Progenitor cell of endocrine pancreas (in vitro differentiated cells): ENCODE data around the gene PCAT7. TPM values are rescaled to one million over a fixed set of nuclear protein-coding genes. Genes with fewer than 3 reads are reported as not detected.

Experiments
- DNase-seq: peaks from one replicate; pipeline ENCODE4 v3.0.0; 2021; ENCODE audit warnings: low spot score; ENCODE audit not compliant: unreplicated experiment
- H3K27ac Mint-ChIP-seq: 2 replicates; pipeline ENCODE4 v1.8.0; 2021; ENCODE audit warnings: mild to moderate bottlenecking, moderate library complexity, mixed read lengths
- H3K27me3 Mint-ChIP-seq: 2 replicates; pipeline ENCODE4 v1.8.0; 2021; ENCODE audit warnings: mixed read lengths
- H3K36me3 Mint-ChIP-seq: 2 replicates; pipeline ENCODE4 v1.8.0; 2022; ENCODE audit warnings: mixed read lengths; ENCODE audit not compliant: insufficient read depth
- H3K4me1 Mint-ChIP-seq: 2 replicates; pipeline ENCODE4 v1.8.0; 2021; ENCODE audit warnings: low read depth, mixed read lengths
- H3K4me3 Mint-ChIP-seq: 2 replicates; pipeline ENCODE4 v1.8.0; 2021; ENCODE audit warnings: low read depth, mild to moderate bottlenecking, moderate library complexity, mixed read lengths
- H3K9me3 Mint-ChIP-seq: 2 replicates; pipeline ENCODE4 v1.8.0; 2021; ENCODE audit warnings: low read depth, mixed read lengths
- total RNA-seq: library from RNA; stranded (reverse); gene quantifications from 2 replicates; pipeline ENCODE4 v1.2.1, GENCODE V29; 2021
- TF ChIP-seq, protein P1 (sequence below): fragments of 200-600 bp; sonication (generic); IDR thresholded peaks from one replicate; pipeline ENCODE4 v1.5.0; 2021; ENCODE audit warnings: antibody characterized with exemption, mild to moderate bottlenecking; ENCODE audit not compliant: unreplicated experiment

PCAT7 gene
- total RNA-seq, 1 donor from 2014 or later = 13.1 TPM

DNA sequence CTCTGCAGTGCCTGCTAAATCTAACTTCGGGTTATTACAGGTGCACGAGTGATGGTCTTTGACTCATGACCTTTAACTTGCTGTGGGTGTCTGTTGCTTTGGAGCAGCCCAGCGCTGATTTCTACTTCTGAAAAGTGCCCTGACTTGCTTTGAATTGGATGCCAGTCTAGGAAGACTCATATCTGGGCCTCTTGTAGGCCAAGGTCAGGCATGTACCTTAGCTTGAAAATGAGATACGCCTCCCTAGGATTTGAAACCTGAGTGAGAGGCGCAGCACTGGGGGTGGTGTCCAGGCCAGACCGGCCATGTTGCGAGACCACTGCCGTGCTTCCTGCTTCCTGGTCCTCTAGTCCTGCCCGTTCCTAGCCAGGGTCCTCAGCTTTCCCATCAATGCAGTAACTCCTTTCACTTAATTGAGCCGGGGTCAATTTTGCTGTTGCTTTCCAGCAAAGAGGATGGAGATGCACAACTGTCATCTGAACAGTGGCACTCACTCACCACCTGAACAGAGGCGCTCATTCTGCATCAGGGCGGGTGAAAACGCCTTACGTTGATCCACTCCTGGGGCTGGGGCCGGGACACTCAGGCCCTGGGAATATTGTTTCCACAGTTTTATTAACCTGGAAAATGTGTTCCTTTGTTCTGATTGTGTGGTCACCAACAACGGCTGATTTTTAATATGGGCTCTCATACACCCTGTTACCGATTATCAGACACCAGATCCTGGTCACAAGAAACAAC is 14.3 kb downstream of the PCAT7 start:
- DNase-seq = no peak
- H3K27ac Mint-ChIP-seq = no peak overlapping the region
- no peaks in the 10 kb centered on the region for H3K4me1 Mint-ChIP-seq
- H3K36me3 Mint-ChIP-seq = peaks cover 8% of the 10 kb centered on the region
- no peak overlapping the region for H3K4me3 Mint-ChIP-seq
- peaks cover 10% of the 10 kb centered on the region for H3K27me3 Mint-ChIP-seq
- TF ChIP-seq, protein P1, sequence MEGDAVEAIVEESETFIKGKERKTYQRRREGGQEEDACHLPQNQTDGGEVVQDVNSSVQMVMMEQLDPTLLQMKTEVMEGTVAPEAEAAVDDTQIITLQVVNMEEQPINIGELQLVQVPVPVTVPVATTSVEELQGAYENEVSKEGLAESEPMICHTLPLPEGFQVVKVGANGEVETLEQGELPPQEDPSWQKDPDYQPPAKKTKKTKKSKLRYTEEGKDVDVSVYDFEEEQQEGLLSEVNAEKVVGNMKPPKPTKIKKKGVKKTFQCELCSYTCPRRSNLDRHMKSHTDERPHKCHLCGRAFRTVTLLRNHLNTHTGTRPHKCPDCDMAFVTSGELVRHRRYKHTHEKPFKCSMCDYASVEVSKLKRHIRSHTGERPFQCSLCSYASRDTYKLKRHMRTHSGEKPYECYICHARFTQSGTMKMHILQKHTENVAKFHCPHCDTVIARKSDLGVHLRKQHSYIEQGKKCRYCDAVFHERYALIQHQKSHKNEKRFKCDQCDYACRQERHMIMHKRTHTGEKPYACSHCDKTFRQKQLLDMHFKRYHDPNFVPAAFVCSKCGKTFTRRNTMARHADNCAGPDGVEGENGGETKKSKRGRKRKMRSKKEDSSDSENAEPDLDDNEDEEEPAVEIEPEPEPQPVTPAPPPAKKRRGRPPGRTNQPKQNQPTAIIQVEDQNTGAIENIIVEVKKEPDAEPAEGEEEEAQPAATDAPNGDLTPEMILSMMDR = no peak
- H3K9me3 Mint-ChIP-seq = peaks cover 2% of the 10 kb centered on the region

DNA sequence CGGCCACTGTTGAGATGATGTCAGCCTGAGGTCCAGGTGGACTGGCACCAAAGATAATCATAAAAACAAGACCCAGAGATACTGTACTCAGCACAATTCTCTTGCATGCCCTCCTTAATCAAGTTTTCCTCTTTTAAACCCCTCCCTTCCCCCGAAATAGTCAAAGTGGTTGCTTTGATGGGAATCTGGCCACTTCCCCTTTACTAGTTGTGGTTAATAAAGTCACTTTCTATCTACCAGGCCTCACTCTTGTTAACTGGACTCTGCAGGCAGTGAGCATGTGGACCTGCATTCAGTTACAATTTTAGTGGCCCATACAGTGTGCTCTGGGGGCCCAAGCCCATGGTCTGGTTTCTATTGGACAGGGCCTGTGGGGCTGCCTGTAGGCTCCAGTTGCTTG is 21.2 kb downstream of the PCAT7 start:
- no peaks in the 10 kb centered on the region for H3K4me1 Mint-ChIP-seq
- no peak for DNase-seq
- H3K36me3 Mint-ChIP-seq = no peaks in the 10 kb centered on the region
- TF ChIP-seq, protein P1 = no peak
- H3K4me3 Mint-ChIP-seq = no peak overlapping the region
- H3K9me3 Mint-ChIP-seq = no peaks in the 10 kb centered on the region
- no peak overlapping the region for H3K27ac Mint-ChIP-seq
- peaks cover 10% of the 10 kb centered on the region for H3K27me3 Mint-ChIP-seq

DNA sequence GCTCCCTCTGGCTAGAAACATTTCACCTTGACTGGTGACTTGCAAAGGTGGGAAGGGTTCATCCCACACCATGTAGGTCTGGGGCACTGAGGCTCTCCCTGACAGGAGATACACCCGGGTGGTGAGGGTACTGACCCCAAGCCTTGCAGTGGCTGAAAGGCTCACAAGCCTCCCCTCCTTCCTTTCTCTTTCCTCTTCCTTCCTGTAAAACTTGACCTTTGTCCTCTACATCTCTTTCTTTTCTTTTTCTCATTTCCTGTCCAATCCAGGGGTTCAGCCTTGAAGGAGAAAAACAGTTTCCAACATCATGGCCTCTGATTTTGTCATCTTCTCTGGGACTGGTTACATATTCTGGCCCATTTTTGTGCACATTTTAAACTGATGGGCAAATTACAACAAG is 22.2 kb downstream of the PCAT7 start:
- no peaks in the 10 kb centered on the region for H3K9me3 Mint-ChIP-seq
- TF ChIP-seq, protein P1 = no peak
- DNase-seq = no peak
- H3K4me1 Mint-ChIP-seq = no peaks in the 10 kb centered on the region
- H3K27ac Mint-ChIP-seq = no peak overlapping the region
- H3K4me3 Mint-ChIP-seq = no peak overlapping the region
- H3K27me3 Mint-ChIP-seq = peaks cover 5% of the 10 kb centered on the region
- no peaks in the 10 kb centered on the region for H3K36me3 Mint-ChIP-seq

DNA sequence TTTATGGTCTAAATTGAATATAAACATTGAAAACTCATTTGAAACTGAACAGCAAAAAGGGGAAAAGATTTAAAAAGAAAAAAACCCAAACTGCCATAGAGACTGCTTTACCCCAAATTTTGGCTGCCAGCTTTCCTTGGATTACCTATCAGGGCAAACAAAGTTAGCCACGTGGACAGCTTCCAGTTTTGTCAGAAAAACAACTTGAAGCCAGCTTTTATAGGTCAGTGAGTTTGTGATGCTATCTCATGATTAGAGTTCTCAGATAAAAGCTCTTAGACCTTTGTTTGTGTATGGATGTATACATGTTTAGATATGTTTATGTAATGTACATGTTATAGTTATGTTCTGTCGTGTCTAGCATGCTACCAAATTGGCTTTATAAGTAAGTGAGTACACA is 22.7 kb downstream of the PCAT7 start:
- Mint-ChIP-seq H3K27ac (no peak overlapping the region), H3K36me3 (no peaks in the 10 kb centered on the region), H3K27me3 (no peaks in the 10 kb centered on the region), H3K4me3 (no peak overlapping the region), H3K9me3 (no peaks in the 10 kb centered on the region), H3K4me1 (no peaks in the 10 kb centered on the region)
- no peak for DNase-seq
- TF ChIP-seq, protein P1 = no peak

DNA sequence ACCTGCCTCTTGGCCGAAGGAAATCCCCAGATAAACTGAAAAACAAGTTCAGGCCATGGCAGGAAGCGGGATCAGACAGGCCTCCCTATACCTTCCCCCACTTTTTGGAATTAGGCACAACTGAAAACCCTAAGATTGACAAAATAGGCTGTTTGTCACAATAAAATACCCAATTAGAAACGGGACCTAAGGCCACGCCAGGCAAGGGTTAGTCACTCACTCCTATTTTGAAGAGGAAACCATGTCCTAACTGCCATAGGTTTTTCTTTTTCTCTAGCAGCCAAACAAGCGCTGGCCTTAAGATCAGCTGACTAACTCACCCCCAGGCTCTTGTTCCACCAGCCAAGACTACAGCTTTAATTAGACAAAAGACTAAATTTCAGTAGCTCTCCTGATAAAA is 26.8 kb downstream of the PCAT7 start:
- no peaks in the 10 kb centered on the region for H3K27me3 Mint-ChIP-seq
- H3K4me3 Mint-ChIP-seq = no peak overlapping the region
- H3K27ac Mint-ChIP-seq = no peak overlapping the region
- H3K36me3 Mint-ChIP-seq = no peaks in the 10 kb centered on the region
- no peak for DNase-seq
- no peaks in the 10 kb centered on the region for H3K9me3 Mint-ChIP-seq
- H3K4me1 Mint-ChIP-seq = no peaks in the 10 kb centered on the region
- TF ChIP-seq, protein P1 = no peak
